OCI-LY7 (cell line): ENCODE measurements around the gene DNAJB14.

Experiments
- CTCF ChIP-seq: fragments of 200-600 bp; sonication (generic); conservative IDR thresholded peaks from 2 replicates; pipeline ENCODE4 v1.5.1; 2014; ENCODE audit warnings: mild to moderate bottlenecking, antibody characterized with exemption, low read length, moderate library complexity, mixed read lengths
- EZH2phosphoT487 ChIP-seq: fragments of 200-600 bp; sonication (generic); IDR thresholded peaks from 2 replicates; pipeline ENCODE4 v1.6.1; 2018; ENCODE audit warnings: low read depth, borderline replicate concordance, mild to moderate bottlenecking, mixed run types, antibody characterized with exemption, low read length, moderate library complexity, mixed read lengths

GRCh38 chr4:99971453-99972111 is 25.2 kb upstream of the DNAJB14 start:
- TF ChIP-seq CTCF (no peak), EZH2phosphoT487 (no peak)
